K562 (cell line): ENCODE measurements around the gene RHOT1. TPM values are rescaled to one million over a fixed set of nuclear protein-coding genes. Genes with fewer than 3 reads are reported as not detected.

ENCODE experiments used
- ATAC-seq: fragments of 200-7000 bp; cut with Tn5 transposase; 3 replicates; pipeline ENCODE4 v1.9.1; 2020; ENCODE audit warnings: moderate library complexity
- BruUV-seq: library from RNA; stranded (reverse); fragments of 400-500 nt; replicated peaks from 2 replicates; lab custom pipeline; 2021; lab: Mats Ljungman, UMichigan
- CTCF ChIA-PET: fragments of 300-600 bp; formaldehyde crosslinking; extraction: SDS; loops from one replicate; lab custom pipeline; 2021; ENCODE audit warnings: low intra/inter-chr PET ratio; lab: Yijun Ruan, JAX
- POLR2A ChIA-PET: fragments of 300-600, 350-650 bp; sonication (Branson Sonifier 250); formaldehyde crosslinking; extraction: SDS; loops from one replicate; lab custom pipeline; 2021; ENCODE audit warnings: antibody characterized with exemption, inconsistent platforms; lab: Yijun Ruan, JAX
- DNase-seq, 4 experiments: peaks; one replicate each; pipeline versions ENCODE4 v3.0.0 to v3.0.0-alpha.2; 2011 to 2018; ENCODE audit warnings: low spot score in 3 of 4, mixed read lengths in 3 of 4; ENCODE audit errors: extremely low read depth in 1 of 4
- FAIRE-seq: peaks from 2 replicates; lab custom pipeline; 2011; peaks lifted over from hg19 to GRCh38; lab: Jason Lieb, UNC
- H2AFZ ChIP-seq: 2 replicates; pipeline ENCODE4 v1.6.0; 2011; ENCODE audit warnings: low read depth, low read length, control low read depth, inconsistent platforms
- H3K27ac ChIP-seq: fragments of 200-600 bp; 3 replicates; pipeline ENCODE4 v1.8.0; 2011; ENCODE audit warnings: low read depth, mild to moderate bottlenecking, control low read depth, inconsistent platforms, low read length, moderate library complexity, mixed read lengths; ENCODE audit errors: extremely low read depth
- H3K27me3 ChIP-seq, 2 experiments: fragments of 300-600 bp in 1 of 2; 2 replicates in 1 of 2; 3 replicates in 1 of 2; pipeline versions ENCODE4 v1.6.0 to v1.8.0; 2011; ENCODE audit warnings: inconsistent platforms in 2 of 2, low read length in 2 of 2, mild to moderate bottlenecking in 1 of 2, mixed read lengths in 1 of 2, moderate library complexity in 1 of 2; ENCODE audit not compliant: control insufficient read depth in 2 of 2, insufficient read depth in 2 of 2
- H3K36me3 ChIP-seq: fragments of 300-600 bp; 3 replicates; pipeline ENCODE4 v1.8.0; 2011; ENCODE audit warnings: mild to moderate bottlenecking, low read length, inconsistent platforms; ENCODE audit not compliant: control insufficient read depth, insufficient read depth
- H3K4me1 ChIP-seq, 2 experiments: fragments of 200-600 bp in 1 of 2; replicated peaks in 1 of 2; 2 replicates in 1 of 2; 3 replicates in 1 of 2; pipeline versions ENCODE4 v1.5.1 to v1.8.0; 2011; ENCODE audit warnings: inconsistent platforms in 2 of 2, low read length in 2 of 2, mild to moderate bottlenecking in 1 of 2, mixed read lengths in 1 of 2, moderate library complexity in 1 of 2; ENCODE audit not compliant: control insufficient read depth in 2 of 2, insufficient read depth in 2 of 2
- H3K4me2 ChIP-seq: 2 replicates; pipeline ENCODE4 v1.6.1; 2011; ENCODE audit warnings: low read length, control low read depth, inconsistent platforms, mixed read lengths; ENCODE audit not compliant: insufficient read depth
- H3K4me3 ChIP-seq: fragments of 200-600 bp; sonication (generic), shearing (Covaris generic); 2 replicates; pipeline ENCODE4 v1.5.1; 2016; ENCODE audit warnings: control low read depth, inconsistent platforms
- H3K79me2 ChIP-seq: fragments of 200-600 bp; 3 replicates; pipeline ENCODE4 v1.8.0; 2011; ENCODE audit warnings: low read length, inconsistent platforms; ENCODE audit not compliant: control insufficient read depth, insufficient read depth
- H3K9ac ChIP-seq, 2 experiments: 2 replicates each; pipeline versions ENCODE4 v1.6.0 to v1.6.1; 2011; ENCODE audit warnings: low read depth in 2 of 2, low read length in 2 of 2, control low read depth in 1 of 2, inconsistent platforms in 1 of 2, mild to moderate bottlenecking in 1 of 2, mixed read lengths in 1 of 2; ENCODE audit not compliant: insufficient read depth in 1 of 2
- H3K9me1 ChIP-seq: one replicate; pipeline ENCODE4 v1.6.0; 2011; ENCODE audit warnings: inconsistent platforms, mild to moderate bottlenecking, low read length, moderate library complexity; ENCODE audit not compliant: control insufficient read depth, insufficient read depth
- H3K9me3 ChIP-seq: replicated peaks from 2 replicates; pipeline ENCODE4 v1.5.1; 2011; ENCODE audit warnings: low read depth, low read length, inconsistent platforms; ENCODE audit not compliant: control insufficient read depth, insufficient read depth
- H4K20me1 ChIP-seq: replicated peaks from 2 replicates; pipeline ENCODE4 v1.6.1; 2011; ENCODE audit warnings: low read length, inconsistent platforms, mixed read lengths; ENCODE audit not compliant: control insufficient read depth, insufficient read depth
- C11orf30 ChIP-seq: fragments of 450-650 bp; IDR thresholded peaks from 2 replicates; pipeline ENCODE4 v1.6.1; 2016; ENCODE audit warnings: low read depth, mild to moderate bottlenecking
- CBFA2T2 ChIP-seq: fragments of 450-650 bp; conservative IDR thresholded peaks from 2 replicates; pipeline ENCODE4 v1.6.1; 2017; ENCODE audit warnings: mild to moderate bottlenecking
- CCAR2 ChIP-seq: fragments of 200-400 bp; formaldehyde crosslinking; IDR thresholded peaks from 2 replicates; pipeline ENCODE4 v1.6.1; 2017; ENCODE audit warnings: mild to moderate bottlenecking, low read depth, low read length
- ILK ChIP-seq: fragments of 450-650 bp; IDR thresholded peaks from 2 replicates; pipeline ENCODE4 v1.6.1; 2016; ENCODE audit warnings: missing genetic modification characterization, low read depth, mild to moderate bottlenecking, missing compliant biosample characterization, moderate library complexity, borderline replicate concordance
- ZEB2 ChIP-seq: fragments of 450-650 bp; IDR thresholded peaks from 2 replicates; pipeline ENCODE4 v1.6.1; 2016
- WGBS: fragments of 100-300 bp; shearing (Covaris generic); methylation state at CpG from one replicate; pipeline ENCODE4 v1.1.6; 2016; ENCODE audit warnings: low coverage, mixed read lengths; ENCODE audit not compliant: insufficient coverage; ENCODE audit errors: missing lambda C conversion rate; 5-methylcytosine and 5-hydroxymethylcytosine counted together
- in situ Hi-C: fragments of 300-500 bp; cut with MboI; formaldehyde crosslinking; loops from 4 replicates; pipeline ENCODE4 v1.15.0; 2018; ENCODE audit warnings: inconsistent platforms, mixed read lengths
- intact Hi-C: fragments of 100-400 bp; cut with micrococcal nuclease; formaldehyde crosslinking; loops from 2 replicates; pipeline ENCODE4 v1.14.2; 2022
- polyA plus RNA-seq, 8 experiments: library from polyadenylated mRNA; depleted of rRNA in 4 of 8; stranded (reverse) in 5 of 8; unstranded in 3 of 8; fragments of >200 nt; fragmentation: Nextera tagmentation in 2 of 8; fragmentation: Illumina TruSeq in 1 of 8; extraction: Ambion mirVana in 2 of 8; extraction: Trizol in 1 of 8; gene quantifications; 2 replicates each; pipeline versions ENCODE4 v1.2.1 to v1.2.3, GENCODE V29; 2011 to 2014; ENCODE audit warnings: inconsistent platforms in 1 of 8, missing spikeins in 1 of 8
- total RNA-seq, 7 experiments: library from RNA; depleted of rRNA in 6 of 7; stranded (reverse); fragments of >200 nt in 6 of 7; fragmentation: Illumina TruSeq in 2 of 7; extraction: Trizol in 2 of 7; gene quantifications; 2 replicates each; pipeline versions ENCODE4 v1.2.1 to v1.2.3, GENCODE V29; 2011 to 2021; ENCODE audit warnings: low replicate concordance in 1 of 7

RHOT1 gene
- total and polyA plus RNA-seq, 9 of the 15 experiments (the other 6 are each of a cell fraction or from before 2014, with no cell fraction given), result 23.0 to 101 (median 32.2) TPM

DNA sequence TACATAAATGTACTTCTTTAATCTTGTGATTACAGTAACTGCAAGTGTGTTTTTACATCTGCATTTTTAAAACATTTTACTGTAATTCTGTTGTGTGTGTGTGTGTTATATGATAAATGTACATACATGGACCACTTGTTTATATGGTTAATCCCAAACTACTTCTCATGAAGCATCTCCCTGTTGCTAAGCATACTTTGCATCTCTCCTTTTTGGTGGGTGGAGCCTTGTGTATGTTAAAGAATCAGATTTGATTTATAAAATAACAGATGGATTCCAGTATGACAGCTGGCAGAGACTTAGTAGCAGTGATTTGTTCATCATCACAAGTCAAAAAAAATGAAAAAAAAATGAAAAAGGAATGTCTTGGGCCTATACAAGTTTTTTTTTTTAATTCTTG lies 67.3 kb downstream of the RHOT1 start:
- Histone ChIP-seq H3K27me3 (no peaks in the 10 kb centered on the region), H2AFZ (no peak overlapping the region), H3K9ac (no peak overlapping the region), H3K4me3 (no peak overlapping the region), H3K9me1 (no peaks in the 10 kb centered on the region), H4K20me1 (no peaks in the 10 kb centered on the region), H3K4me2 (no peak overlapping the region), H3K79me2 (no peaks in the 10 kb centered on the region), H3K4me1 (no peaks in the 10 kb centered on the region), H3K27ac (no peak overlapping the region), H3K9me3 (no peaks in the 10 kb centered on the region), H3K36me3 (peaks cover 61% of the 10 kb centered on the region; the same call in 2 of the 3 replicates)
- peak; percentile 58 for FAIRE-seq
- DNase-seq, result no peak
- CTCF ChIA-PET, result no interaction called here
- in situ Hi-C loops, result no loop called here
- intact Hi-C loops, result no loop called here
- no peak for TF ChIP-seq CBFA2T2
- no peak for TF ChIP-seq CCAR2
- no peak for TF ChIP-seq ZEB2
- no TSS peak for BruUV-seq
- no peak for ATAC-seq
- POLR2A ChIA-PET, result interaction anchor here (0.8 kb wide), 1 partner anchor 43 kb away, joined by 4 read pairs; no protein-coding TSS in a partner anchor

DNA sequence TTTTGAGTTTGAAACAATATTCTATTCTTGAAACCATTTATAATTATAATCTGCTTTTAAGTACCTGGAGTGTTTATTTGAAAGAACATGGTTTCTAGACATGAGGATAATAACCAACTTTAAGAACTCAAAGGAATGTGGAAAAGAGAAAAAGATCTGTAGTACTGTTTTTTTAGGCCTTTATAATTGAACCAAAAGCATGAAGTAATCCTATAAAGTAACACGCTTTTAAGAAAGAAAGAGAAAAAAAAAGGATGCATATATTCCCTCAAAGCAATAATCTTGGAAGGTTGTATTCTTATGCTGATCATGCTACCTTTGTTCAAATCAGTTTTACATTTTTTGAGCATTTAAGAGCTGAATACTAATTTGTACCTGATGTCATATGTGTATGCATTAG lies 69.4 kb downstream of the RHOT1 start:
- ChIA-PET POLR2A (interaction anchor here (1.0 kb wide), 1 partner anchor 12 kb away, joined by 3 read pairs; no protein-coding TSS in a partner anchor), CTCF (no interaction called here)
- no TSS peak for BruUV-seq
- Histone ChIP-seq H3K9ac (no peak overlapping the region), H4K20me1 (no peaks in the 10 kb centered on the region), H3K79me2 (no peaks in the 10 kb centered on the region), H3K36me3 (peaks cover 59% of the 10 kb centered on the region; the same call in 2 of the 3 replicates), H3K4me3 (no peak overlapping the region), H3K9me3 (no peaks in the 10 kb centered on the region), H3K27ac (no peak overlapping the region), H2AFZ (no peak overlapping the region), H3K9me1 (no peaks in the 10 kb centered on the region), H3K4me2 (no peak overlapping the region), H3K4me1 (no peaks in the 10 kb centered on the region), H3K27me3 (no peaks in the 10 kb centered on the region)
- DNase-seq (no peak), FAIRE-seq (no peak), ATAC-seq (no peak)
- 92% methylated on average over 1 of the region's 1 CpG for WGBS
- no peak for TF ChIP-seq C11orf30
- TF ChIP-seq ILK, result no peak
- in situ Hi-C loops, result no loop called here
- intact Hi-C loops, result no loop called here
